Trophoblast cell (in vitro differentiated cells and primary cell): ENCODE measurements around the gene MESD.
A peak's percentile ranks its signal among the peaks of the same experiment; 100 is the strongest.

ENCODE experiments used
- DNase-seq, 2 donors: peaks; one replicate each; pipeline ENCODE4 v3.0.0-alpha.2; 2016
- H2AFZ ChIP-seq: 2 replicates; pipeline ENCODE4 v1.6.1; 2013; ENCODE audit warnings: low read length, moderate library complexity, mild to moderate bottlenecking; ENCODE audit not compliant: insufficient read depth, poor library complexity
- H2AK5ac ChIP-seq: 2 replicates; pipeline ENCODE4 v1.6.1; 2013; ENCODE audit warnings: mild to moderate bottlenecking, low read length
- H2BK120ac ChIP-seq: 2 replicates; pipeline ENCODE4 v1.6.1; 2013; ENCODE audit warnings: low read length, mild to moderate bottlenecking, moderate library complexity; ENCODE audit not compliant: insufficient read depth, poor library complexity
- H2BK12ac ChIP-seq: 2 replicates; pipeline ENCODE4 v1.6.1; 2013; ENCODE audit warnings: mild to moderate bottlenecking, low read length, moderate library complexity
- H2BK5ac ChIP-seq: 2 replicates; pipeline ENCODE4 v1.6.1; 2013; ENCODE audit warnings: low read length, low read depth, moderate library complexity, mild to moderate bottlenecking; ENCODE audit not compliant: poor library complexity
- H3K14ac ChIP-seq: 2 replicates; pipeline ENCODE4 v1.6.1; 2013; ENCODE audit warnings: mild to moderate bottlenecking, low read length
- H3K18ac ChIP-seq: 2 replicates; pipeline ENCODE4 v1.6.1; 2013; ENCODE audit warnings: mild to moderate bottlenecking, low read length
- H3K23ac ChIP-seq: 2 replicates; pipeline ENCODE4 v1.6.1; 2013; ENCODE audit warnings: low read length
- H3K27ac ChIP-seq: 2 replicates; pipeline ENCODE4 v1.5.1; 2013; ENCODE audit warnings: low read depth, mild to moderate bottlenecking, inconsistent platforms, low read length, moderate library complexity
- H3K27me3 ChIP-seq: 2 replicates; pipeline ENCODE4 v1.6.1; 2013; ENCODE audit warnings: inconsistent platforms, mild to moderate bottlenecking, low read length, moderate library complexity; ENCODE audit not compliant: insufficient read depth
- H3K36me3 ChIP-seq, 2 experiments: 1 replicate in 1 of 2; 2 replicates in 1 of 2; pipeline ENCODE4 v1.6.1; 2013; ENCODE audit warnings: low read length in 2 of 2, mild to moderate bottlenecking in 2 of 2, moderate library complexity in 1 of 2; ENCODE audit not compliant: insufficient read depth in 2 of 2, control insufficient read depth in 1 of 2
- H3K4ac ChIP-seq: 2 replicates; pipeline ENCODE4 v1.6.1; 2013; ENCODE audit warnings: low read depth, mild to moderate bottlenecking, low read length, moderate library complexity
- H3K4me1 ChIP-seq, 2 experiments: 1 replicate in 1 of 2; 2 replicates in 1 of 2; pipeline ENCODE4 v1.6.1; 2013; ENCODE audit warnings: low read length in 2 of 2, mild to moderate bottlenecking in 2 of 2, moderate library complexity in 1 of 2; ENCODE audit not compliant: insufficient read depth in 2 of 2, control insufficient read depth in 1 of 2
- H3K4me2 ChIP-seq: 2 replicates; pipeline ENCODE4 v1.6.1; 2013; ENCODE audit warnings: inconsistent platforms, mild to moderate bottlenecking, low read length, moderate library complexity
- H3K4me3 ChIP-seq: 2 replicates; pipeline ENCODE4 v1.5.1; 2013; ENCODE audit warnings: mild to moderate bottlenecking, low read depth, low read length, inconsistent platforms
- H3K79me1 ChIP-seq: one replicate; pipeline ENCODE4 v1.6.1; 2013; ENCODE audit warnings: low read length
- H3K79me2 ChIP-seq: 2 replicates; pipeline ENCODE4 v1.6.1; 2013; ENCODE audit warnings: low read length, mild to moderate bottlenecking; ENCODE audit not compliant: control insufficient read depth, insufficient read depth, poor library complexity
- H3K9ac ChIP-seq: 2 replicates; pipeline ENCODE4 v1.6.1; 2013; ENCODE audit warnings: mild to moderate bottlenecking, low read length
- H3K9me3 ChIP-seq: 2 replicates; pipeline ENCODE4 v1.6.1; 2013; ENCODE audit warnings: low read depth, mild to moderate bottlenecking, control low read depth, inconsistent platforms, low read length; ENCODE audit not compliant: insufficient read depth
- H4K12ac ChIP-seq: 2 replicates; pipeline ENCODE4 v1.6.1; 2013; ENCODE audit warnings: low read depth, mild to moderate bottlenecking, low read length, moderate library complexity
- H4K8ac ChIP-seq: 2 replicates; pipeline ENCODE4 v1.6.1; 2013; ENCODE audit warnings: low read depth, mild to moderate bottlenecking, low read length, moderate library complexity
- H4K91ac ChIP-seq: one replicate; pipeline ENCODE4 v1.6.1; 2013; ENCODE audit warnings: low read depth, mild to moderate bottlenecking, low read length, moderate library complexity
- WGBS: extraction: QIAGEN DNeasy Blood & Tissue Kit; methylation state at CpG from one replicate; pipeline ENCODE4 v1.1.7; 2013; ENCODE audit warnings: missing lambda C conversion rate; ENCODE audit not compliant: insufficient read length, insufficient coverage; ENCODE audit errors: extremely low coverage; 5-methylcytosine and 5-hydroxymethylcytosine counted together

MESD gene

DNA sequence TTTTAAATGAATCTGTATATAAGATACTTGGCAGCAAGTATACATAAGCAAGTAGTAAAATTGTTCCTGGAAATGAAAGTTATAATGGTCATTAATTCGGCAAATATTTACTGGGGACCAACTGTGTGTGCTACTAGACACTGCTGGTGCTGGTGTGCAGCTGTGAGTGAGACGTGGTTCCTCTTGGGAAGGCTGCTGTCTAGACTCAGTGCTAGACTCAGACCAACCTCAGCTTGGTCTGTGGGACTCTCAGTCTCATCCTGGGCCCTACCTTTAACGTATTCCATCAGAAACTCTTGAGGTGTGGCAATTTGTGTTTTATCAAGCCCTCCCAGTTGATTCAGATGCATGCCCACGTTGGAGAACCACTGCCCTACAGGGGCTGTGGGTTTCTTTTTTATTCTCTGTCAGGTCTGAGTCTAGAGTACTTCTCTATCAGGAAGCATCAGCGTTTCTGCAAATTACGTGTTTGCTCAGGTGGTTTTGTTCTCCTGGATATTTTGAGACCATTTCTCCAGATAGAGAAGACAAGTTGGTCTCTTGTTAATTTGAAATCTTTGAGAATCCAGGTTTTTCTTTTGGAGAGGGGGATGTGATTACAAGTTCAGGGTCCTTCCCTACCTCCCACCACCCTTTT is 17.9 kb upstream of the MESD start:
- no peak overlapping the region for H3K14ac ChIP-seq
- H3K4me3 ChIP-seq: no peak overlapping the region
- no peak overlapping the region for H3K4me2 ChIP-seq
- no peak overlapping the region for H2BK5ac ChIP-seq
- H3K79me2 ChIP-seq: peaks cover 6% of the 10 kb centered on the region
- no peak overlapping the region for H2AFZ ChIP-seq
- H3K9ac ChIP-seq: no peak overlapping the region
- peaks cover 6 to 8% of the 10 kb centered on the region in 2 experiments for H3K36me3 ChIP-seq
- no peaks in the 10 kb centered on the region for H3K79me1 ChIP-seq
- no peak overlapping the region for H3K23ac ChIP-seq
- no peak overlapping the region for H2BK12ac ChIP-seq
- peaks cover 4% of the 10 kb centered on the region for H3K9me3 ChIP-seq
- no peaks in the 10 kb centered on the region for H3K27me3 ChIP-seq
- H3K4ac ChIP-seq: no peak overlapping the region
- H3K18ac ChIP-seq: no peak overlapping the region
- no peak overlapping the region for H4K91ac ChIP-seq
- H2BK120ac ChIP-seq: no peak overlapping the region
- no peak overlapping the region for H3K27ac ChIP-seq
- H2AK5ac ChIP-seq: no peak overlapping the region
- H3K4me1 ChIP-seq: peaks cover 7% of the 10 kb centered on the region in 2 experiments
- no CpG with 5 or more reads among the region's 6 CpGs for WGBS
- no peak overlapping the region for H4K12ac ChIP-seq
- no peak for DNase-seq
- H4K8ac ChIP-seq: no peak overlapping the region

DNA sequence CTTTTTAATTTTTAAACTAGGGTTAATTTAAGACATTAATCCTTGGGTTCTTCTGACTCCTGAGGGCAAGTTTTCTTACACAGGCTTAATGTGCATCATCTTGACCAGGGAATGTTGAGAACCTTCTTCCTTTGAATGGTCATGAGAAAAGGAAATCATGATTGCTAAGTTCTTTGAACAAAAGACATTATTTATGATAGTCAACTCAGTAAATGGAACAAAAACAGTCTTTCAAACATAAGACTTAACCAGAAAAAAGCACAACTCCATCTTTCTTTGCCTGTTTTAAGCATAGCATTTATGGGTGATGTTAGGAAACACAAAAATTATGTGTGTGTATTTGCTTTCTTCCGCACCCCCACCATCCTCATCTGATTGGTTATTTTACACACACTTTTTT is 16.5 kb upstream of the MESD start:
- Histone ChIP-seq H3K23ac (no peak overlapping the region), H3K4me1 (peaks cover 12% of the 10 kb centered on the region in 2 experiments), H2AK5ac (no peak overlapping the region), H2BK120ac (no peak overlapping the region), H2BK5ac (no peak overlapping the region), H3K18ac (no peak overlapping the region), H3K36me3 (peaks cover 7 to 11% of the 10 kb centered on the region in 2 experiments), H3K79me2 (peaks cover 21% of the 10 kb centered on the region), H4K8ac (no peak overlapping the region), H3K4me3 (no peak overlapping the region), H4K91ac (no peak overlapping the region), H3K9me3 (peaks cover 5% of the 10 kb centered on the region), H3K9ac (no peak overlapping the region), H3K27me3 (no peaks in the 10 kb centered on the region), H4K12ac (no peak overlapping the region), H3K14ac (no peak overlapping the region), H3K4ac (no peak overlapping the region), H2AFZ (no peak overlapping the region), H3K4me2 (no peak overlapping the region), H3K79me1 (peaks cover 10% of the 10 kb centered on the region), H3K27ac (no peak overlapping the region), H2BK12ac (no peak overlapping the region)
- WGBS: no CpG with 5 or more reads among the region's 1 CpG
- DNase-seq: no peak

DNA sequence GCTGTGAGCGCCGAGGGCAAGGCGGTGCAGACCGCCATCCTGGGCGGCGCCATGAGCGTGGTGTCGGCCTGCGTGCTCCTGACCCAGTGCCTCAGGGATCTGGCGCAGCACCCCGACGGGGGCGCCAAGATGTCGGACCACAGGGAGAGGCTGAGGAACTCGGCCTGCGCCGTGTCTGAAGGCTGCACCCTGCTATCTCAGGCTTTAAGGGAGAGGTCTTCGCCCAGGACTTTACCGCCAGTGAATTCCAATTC is 13.4 kb upstream of the MESD start:
- no peak overlapping the region for H2BK12ac ChIP-seq
- H3K27me3 ChIP-seq: no peaks in the 10 kb centered on the region
- DNase-seq: no peak
- H4K91ac ChIP-seq: no peak overlapping the region
- no CpG with 5 or more reads among the region's 19 CpGs for WGBS
- no peak overlapping the region for H2BK120ac ChIP-seq
- no peak overlapping the region for H4K8ac ChIP-seq
- H3K9ac ChIP-seq: no peak overlapping the region
- H2BK5ac ChIP-seq: no peak overlapping the region
- H3K27ac ChIP-seq: no peak overlapping the region
- peaks cover 7 to 11% of the 10 kb centered on the region in 2 experiments for H3K36me3 ChIP-seq
- peaks cover 12% of the 10 kb centered on the region in 2 experiments for H3K4me1 ChIP-seq
- no peak overlapping the region for H2AFZ ChIP-seq
- peak overlapping the region; percentile 43 for H3K18ac ChIP-seq
- peak overlapping the region; percentile 64 for H3K4me2 ChIP-seq
- peaks cover 20% of the 10 kb centered on the region for H3K79me1 ChIP-seq
- peak overlapping the region; percentile 29 for H3K4ac ChIP-seq
- peaks cover 5% of the 10 kb centered on the region for H3K9me3 ChIP-seq
- peaks cover 29% of the 10 kb centered on the region for H3K79me2 ChIP-seq
- no peak overlapping the region for H4K12ac ChIP-seq
- no peak overlapping the region for H3K23ac ChIP-seq
- H2AK5ac ChIP-seq: no peak overlapping the region
- H3K4me3 ChIP-seq: no peak overlapping the region
- no peak overlapping the region for H3K14ac ChIP-seq

DNA sequence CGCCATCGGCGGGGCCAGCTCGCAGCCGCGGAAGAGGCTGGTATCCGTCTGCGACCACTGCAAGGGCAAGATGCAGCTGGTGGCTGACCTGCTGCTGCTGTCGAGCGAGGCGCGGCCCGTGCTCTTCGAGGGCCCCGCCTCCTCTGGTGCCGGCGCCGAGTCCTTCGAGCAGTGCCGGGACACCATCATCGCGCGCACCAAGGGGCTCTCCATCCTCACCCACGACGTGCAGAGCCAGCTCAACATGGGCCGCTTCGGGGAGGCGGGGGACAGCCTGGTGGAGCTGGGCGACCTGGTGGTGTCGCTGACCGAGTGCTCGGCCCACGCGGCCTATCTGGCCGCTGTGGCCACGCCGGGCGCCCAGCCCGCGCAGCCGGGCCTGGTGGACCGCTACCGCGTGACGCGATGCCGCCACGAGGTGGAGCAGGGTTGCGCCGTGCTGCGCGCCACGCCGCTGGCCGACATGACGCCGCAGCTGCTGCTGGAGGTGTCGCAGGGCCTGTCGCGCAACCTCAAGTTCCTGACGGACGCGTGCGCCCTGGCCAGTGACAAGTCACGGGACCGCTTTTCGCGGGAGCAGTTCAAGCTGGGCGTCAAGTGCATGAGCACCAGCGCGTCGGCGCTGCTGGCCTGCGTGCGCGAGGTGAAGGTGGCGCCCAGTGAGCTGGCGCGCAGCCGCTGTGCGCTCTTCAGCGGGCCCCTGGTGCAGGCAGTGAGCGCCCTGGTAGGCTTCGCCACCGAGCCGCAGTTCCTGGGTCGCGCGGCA is 12.9 kb upstream of the MESD start:
- WGBS: no CpG with 5 or more reads among the region's 89 CpGs
- peak overlapping the region; percentile 70 for H3K9ac ChIP-seq
- peak overlapping the region; percentile 43 for H3K18ac ChIP-seq
- H4K8ac ChIP-seq: no peak overlapping the region
- no peak overlapping the region for H4K12ac ChIP-seq
- H3K36me3 ChIP-seq: peaks cover 7 to 11% of the 10 kb centered on the region in 2 experiments
- no peak overlapping the region for H4K91ac ChIP-seq
- no peak overlapping the region for H2AK5ac ChIP-seq
- peak overlapping the region; percentile 29 for H3K4ac ChIP-seq
- H3K14ac ChIP-seq: peak overlapping the region; percentile 97
- no peak for DNase-seq
- H3K4me1 ChIP-seq: peaks cover 12% of the 10 kb centered on the region in 2 experiments
- H2BK12ac ChIP-seq: no peak overlapping the region
- H3K27ac ChIP-seq: no peak overlapping the region
- no peaks in the 10 kb centered on the region for H3K27me3 ChIP-seq
- H2BK5ac ChIP-seq: no peak overlapping the region
- no peak overlapping the region for H2BK120ac ChIP-seq
- H3K23ac ChIP-seq: no peak overlapping the region
- peak overlapping the region; percentile 82 for H2AFZ ChIP-seq
- H3K79me1 ChIP-seq: peaks cover 20% of the 10 kb centered on the region
- H3K79me2 ChIP-seq: peaks cover 29% of the 10 kb centered on the region
- H3K9me3 ChIP-seq: peaks cover 5% of the 10 kb centered on the region
- H3K4me2 ChIP-seq: peak overlapping the region; percentile 64
- peak overlapping the region; percentile 92 for H3K4me3 ChIP-seq
